OCI-LY3 (cell line): Measurements from ENCODE around the gene ASB12.

Experiments
- H2AFZ ChIP-seq: fragments of 200-600, 300-600 bp; shearing (Covaris generic); 2 replicates; pipeline ENCODE4 v1.6.0; 2014; ENCODE audit warnings: antibody characterized with exemption, low read depth, low read length
- H3K27ac ChIP-seq: fragments of 200-600, 300-600 bp; sonication (generic); 2 replicates; pipeline ENCODE4 v1.5.1; 2014; ENCODE audit warnings: mild to moderate bottlenecking, low read length, moderate library complexity, mixed read lengths
- H3K27me3 ChIP-seq: fragments of 200-600, 300-600 bp; sonication (generic); 2 replicates; pipeline ENCODE4 v1.6.1; 2014; ENCODE audit warnings: low read depth, low read length, mixed read lengths
- H3K36me3 ChIP-seq: fragments of 200-600, 300-600 bp; sonication (generic); replicated peaks from 2 replicates; pipeline ENCODE3; 2014; ENCODE audit warnings: low read depth, low read length, mixed read lengths
- H3K4me1 ChIP-seq: fragments of 300-600, 200-600 bp; sonication (generic); 2 replicates; pipeline ENCODE4 v1.6.1; 2014; ENCODE audit warnings: low read length, mixed read lengths
- H3K4me2 ChIP-seq: fragments of 200-600, 300-600 bp; sonication (generic); 2 replicates; pipeline ENCODE4 v1.6.1; 2014; ENCODE audit warnings: low read length, mixed read lengths
- H3K4me3 ChIP-seq: fragments of 300-600, 200-600 bp; sonication (generic); 2 replicates; pipeline ENCODE4 v1.5.1; 2014; ENCODE audit warnings: antibody characterized with exemption, mild to moderate bottlenecking, low read length, moderate library complexity
- H3K79me2 ChIP-seq: fragments of 300-600, 200-600 bp; shearing (Covaris generic); 2 replicates; pipeline ENCODE4 v1.6.1; 2014; ENCODE audit warnings: mild to moderate bottlenecking, low read length, mixed read lengths
- H3K9ac ChIP-seq: fragments of 300-600, 200-600 bp; shearing (Covaris generic); 2 replicates; pipeline ENCODE4 v1.6.0; 2014; ENCODE audit warnings: mild to moderate bottlenecking, low read length, moderate library complexity
- H3K9me3 ChIP-seq: fragments of 200-600, 300-600 bp; shearing (Covaris generic); 2 replicates; pipeline ENCODE4 v1.6.1; 2014; ENCODE audit warnings: low read length, mixed read lengths; ENCODE audit not compliant: insufficient read depth
- H4K20me1 ChIP-seq: fragments of 200-600, 300-600 bp; sonication (generic); 2 replicates; pipeline ENCODE4 v1.6.1; 2016; ENCODE audit warnings: low read length, mixed read lengths; ENCODE audit not compliant: insufficient read depth
- EZH2phosphoT487 ChIP-seq: fragments of 200-600 bp; shearing (Covaris generic); IDR thresholded peaks from 2 replicates; pipeline ENCODE4 v1.6.1; 2018; ENCODE audit warnings: antibody characterized with exemption, mixed run types, low read depth
- TF ChIP-seq, protein P1 (sequence below): fragments of 200-600, 300-600 bp; sonication (generic); IDR thresholded peaks from 2 replicates; pipeline ENCODE4 v1.5.1; 2014; ENCODE audit warnings: antibody characterized with exemption, low read length, low read depth

The ASB12 gene

DNA sequence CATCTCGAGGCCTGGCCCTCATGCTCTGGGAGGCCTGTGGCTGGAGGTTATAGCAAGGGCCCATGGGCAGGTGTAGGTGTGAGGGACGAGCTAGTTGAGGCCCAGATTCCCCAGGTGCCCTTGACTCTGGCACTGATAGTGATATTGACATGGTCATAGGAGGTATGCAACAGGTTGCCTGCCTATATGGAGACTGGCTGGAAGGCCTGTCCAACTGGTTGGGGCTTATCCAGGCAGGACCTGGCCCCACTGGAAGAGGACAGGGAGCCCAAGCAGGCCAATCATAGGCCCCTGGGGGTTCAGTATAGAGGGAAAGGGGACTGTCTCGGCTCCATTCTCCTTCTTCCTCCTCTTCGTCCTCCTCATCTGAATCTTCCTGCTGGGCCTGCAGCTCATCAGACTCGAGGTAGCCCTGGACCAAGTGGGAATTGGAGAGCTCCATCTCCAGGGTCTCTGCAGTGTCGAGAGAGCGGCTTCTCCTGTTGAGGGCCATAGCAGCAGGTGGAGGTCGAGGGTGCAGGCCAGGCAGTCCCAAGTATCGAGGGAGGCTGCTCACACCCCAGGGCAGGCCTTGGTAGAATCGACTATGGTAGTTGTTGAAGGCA is 40.2 kb downstream of the ASB12 start:
- Histone ChIP-seq H3K27ac (no peak overlapping the region), H3K79me2 (no peaks in the 10 kb centered on the region), H3K27me3 (no peaks in the 10 kb centered on the region), H3K4me3 (no peak overlapping the region), H4K20me1 (no peaks in the 10 kb centered on the region), H2AFZ (no peak overlapping the region), H3K9ac (no peak overlapping the region), H3K36me3 (no peaks in the 10 kb centered on the region), H3K4me1 (no peaks in the 10 kb centered on the region), H3K9me3 (no peaks in the 10 kb centered on the region), H3K4me2 (no peak overlapping the region)
- no peak for TF ChIP-seq EZH2phosphoT487
- TF ChIP-seq, protein P1, sequence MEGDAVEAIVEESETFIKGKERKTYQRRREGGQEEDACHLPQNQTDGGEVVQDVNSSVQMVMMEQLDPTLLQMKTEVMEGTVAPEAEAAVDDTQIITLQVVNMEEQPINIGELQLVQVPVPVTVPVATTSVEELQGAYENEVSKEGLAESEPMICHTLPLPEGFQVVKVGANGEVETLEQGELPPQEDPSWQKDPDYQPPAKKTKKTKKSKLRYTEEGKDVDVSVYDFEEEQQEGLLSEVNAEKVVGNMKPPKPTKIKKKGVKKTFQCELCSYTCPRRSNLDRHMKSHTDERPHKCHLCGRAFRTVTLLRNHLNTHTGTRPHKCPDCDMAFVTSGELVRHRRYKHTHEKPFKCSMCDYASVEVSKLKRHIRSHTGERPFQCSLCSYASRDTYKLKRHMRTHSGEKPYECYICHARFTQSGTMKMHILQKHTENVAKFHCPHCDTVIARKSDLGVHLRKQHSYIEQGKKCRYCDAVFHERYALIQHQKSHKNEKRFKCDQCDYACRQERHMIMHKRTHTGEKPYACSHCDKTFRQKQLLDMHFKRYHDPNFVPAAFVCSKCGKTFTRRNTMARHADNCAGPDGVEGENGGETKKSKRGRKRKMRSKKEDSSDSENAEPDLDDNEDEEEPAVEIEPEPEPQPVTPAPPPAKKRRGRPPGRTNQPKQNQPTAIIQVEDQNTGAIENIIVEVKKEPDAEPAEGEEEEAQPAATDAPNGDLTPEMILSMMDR, result no peak

DNA sequence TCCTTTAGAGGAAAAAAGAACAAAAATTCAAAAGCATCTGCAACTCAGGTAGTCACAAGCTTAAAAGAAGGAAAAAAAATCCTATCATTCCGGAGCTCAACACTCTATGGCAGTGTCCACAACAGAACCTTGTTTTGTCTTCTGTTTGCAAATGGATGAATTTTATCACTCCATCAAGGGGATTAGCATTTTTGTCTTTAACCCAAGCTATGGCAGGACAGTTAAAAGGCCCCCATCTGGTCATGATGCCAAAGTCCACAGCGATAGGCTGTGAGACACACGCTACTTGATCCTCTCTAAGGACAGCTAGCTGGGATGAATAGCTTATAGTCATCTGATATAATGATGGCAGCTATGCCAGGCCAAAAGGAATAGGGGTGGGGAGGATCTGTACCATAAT is 41.5 kb downstream of the ASB12 start:
- H3K79me2 ChIP-seq, result no peaks in the 10 kb centered on the region
- H3K9ac ChIP-seq, result no peak overlapping the region
- H2AFZ ChIP-seq, result no peak overlapping the region
- TF ChIP-seq, protein P1, result no peak
- TF ChIP-seq EZH2phosphoT487, result no peak
- no peak overlapping the region for H3K27ac ChIP-seq
- H3K4me3 ChIP-seq, result no peak overlapping the region
- no peaks in the 10 kb centered on the region for H4K20me1 ChIP-seq
- no peaks in the 10 kb centered on the region for H3K4me1 ChIP-seq
- H3K9me3 ChIP-seq, result no peaks in the 10 kb centered on the region
- H3K27me3 ChIP-seq, result no peaks in the 10 kb centered on the region
- no peak overlapping the region for H3K4me2 ChIP-seq
- H3K36me3 ChIP-seq, result no peaks in the 10 kb centered on the region

DNA sequence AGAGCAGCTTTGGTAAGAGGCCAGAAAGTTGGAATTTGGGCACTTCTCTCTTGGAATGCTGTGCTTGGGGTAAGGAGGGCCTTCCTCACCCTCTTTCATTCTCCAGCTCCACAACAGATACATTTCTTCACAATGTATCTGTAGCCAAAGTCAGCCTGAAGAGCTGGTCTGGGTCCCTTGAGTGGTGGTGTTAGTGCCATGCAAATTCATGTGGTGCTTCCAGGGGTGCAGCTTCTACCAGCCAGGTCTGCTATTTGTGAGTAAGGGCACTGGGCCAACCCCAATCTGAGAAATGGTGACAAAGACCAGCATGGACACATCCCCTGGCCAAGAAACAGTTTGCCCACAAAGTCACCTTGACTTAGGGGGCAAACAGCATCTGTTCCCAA is 42.7 kb downstream of the ASB12 start:
- no peaks in the 10 kb centered on the region for H3K4me1 ChIP-seq
- TF ChIP-seq, protein P1, result no peak
- TF ChIP-seq EZH2phosphoT487, result no peak
- no peaks in the 10 kb centered on the region for H3K27me3 ChIP-seq
- H3K4me3 ChIP-seq, result no peak overlapping the region
- H3K79me2 ChIP-seq, result no peaks in the 10 kb centered on the region
- H4K20me1 ChIP-seq, result no peaks in the 10 kb centered on the region
- H3K4me2 ChIP-seq, result no peak overlapping the region
- H3K9ac ChIP-seq, result no peak overlapping the region
- no peaks in the 10 kb centered on the region for H3K9me3 ChIP-seq
- no peak overlapping the region for H2AFZ ChIP-seq
- no peak overlapping the region for H3K27ac ChIP-seq
- no peaks in the 10 kb centered on the region for H3K36me3 ChIP-seq

DNA sequence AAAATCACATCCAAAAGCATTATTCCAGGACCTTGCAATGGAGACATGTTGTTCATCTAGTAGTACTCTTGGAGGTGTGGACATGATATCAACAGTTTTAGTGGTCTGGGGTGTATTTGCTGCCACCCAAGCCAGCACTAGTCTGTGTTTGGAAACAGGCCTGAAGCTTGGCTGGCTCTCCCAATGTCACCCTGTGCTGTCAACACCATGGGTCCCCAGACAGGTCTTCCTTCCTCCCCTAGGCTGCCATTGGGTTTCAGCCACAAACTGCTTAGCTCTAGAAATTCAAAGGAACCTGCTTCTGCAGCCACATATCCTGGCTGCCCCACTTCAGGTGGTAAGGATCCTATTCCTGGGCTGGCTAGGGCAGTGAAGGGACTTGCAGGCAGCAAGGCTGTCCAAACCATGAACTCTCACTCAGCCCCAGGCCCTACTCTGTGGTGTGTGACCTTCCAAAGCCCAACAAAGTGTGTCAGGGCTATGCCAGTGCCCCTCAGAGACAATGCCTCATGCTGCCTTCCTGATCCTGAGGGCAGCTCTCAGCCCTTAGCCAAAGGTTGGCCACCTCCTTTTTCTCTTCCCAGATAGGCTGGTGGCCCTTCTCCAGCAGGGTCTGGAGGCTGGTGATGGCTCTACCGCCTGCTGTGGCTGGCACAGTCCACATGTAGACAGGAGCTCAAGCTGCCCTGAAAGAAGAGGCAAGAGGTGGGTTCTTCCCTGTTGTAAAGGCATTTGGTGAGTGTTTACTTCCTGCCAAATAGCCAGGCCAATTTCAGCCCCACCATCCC is 43.2 kb downstream of the ASB12 start:
- Histone ChIP-seq H3K79me2 (no peaks in the 10 kb centered on the region), H2AFZ (no peak overlapping the region), H3K27ac (no peak overlapping the region), H3K27me3 (no peaks in the 10 kb centered on the region), H3K4me3 (no peak overlapping the region), H3K9ac (no peak overlapping the region), H3K36me3 (no peaks in the 10 kb centered on the region), H4K20me1 (no peaks in the 10 kb centered on the region), H3K4me1 (no peaks in the 10 kb centered on the region), H3K4me2 (no peak overlapping the region), H3K9me3 (no peaks in the 10 kb centered on the region)
- TF ChIP-seq, protein P1, result no peak
- TF ChIP-seq EZH2phosphoT487, result no peak
